WTC11 (cell line): ENCODE data around the gene ZNF75A.
A peak's percentile ranks its signal among the peaks of the same experiment; 100 is the strongest.

Experiments used
- GABPB1 ChIP-seq: sonication (generic); formaldehyde crosslinking; IDR thresholded peaks from 2 replicates; pipeline ENCODE4 v1.8.1; 2023; ENCODE audit warnings: mild to moderate bottlenecking, missing genetic modification reagents
- TCF7 ChIP-seq: sonication (generic); formaldehyde crosslinking; IDR thresholded peaks from 2 replicates; pipeline ENCODE4 v1.8.0; 2022; ENCODE audit warnings: mild to moderate bottlenecking, low read depth, missing genetic modification reagents, moderate library complexity

DNA sequence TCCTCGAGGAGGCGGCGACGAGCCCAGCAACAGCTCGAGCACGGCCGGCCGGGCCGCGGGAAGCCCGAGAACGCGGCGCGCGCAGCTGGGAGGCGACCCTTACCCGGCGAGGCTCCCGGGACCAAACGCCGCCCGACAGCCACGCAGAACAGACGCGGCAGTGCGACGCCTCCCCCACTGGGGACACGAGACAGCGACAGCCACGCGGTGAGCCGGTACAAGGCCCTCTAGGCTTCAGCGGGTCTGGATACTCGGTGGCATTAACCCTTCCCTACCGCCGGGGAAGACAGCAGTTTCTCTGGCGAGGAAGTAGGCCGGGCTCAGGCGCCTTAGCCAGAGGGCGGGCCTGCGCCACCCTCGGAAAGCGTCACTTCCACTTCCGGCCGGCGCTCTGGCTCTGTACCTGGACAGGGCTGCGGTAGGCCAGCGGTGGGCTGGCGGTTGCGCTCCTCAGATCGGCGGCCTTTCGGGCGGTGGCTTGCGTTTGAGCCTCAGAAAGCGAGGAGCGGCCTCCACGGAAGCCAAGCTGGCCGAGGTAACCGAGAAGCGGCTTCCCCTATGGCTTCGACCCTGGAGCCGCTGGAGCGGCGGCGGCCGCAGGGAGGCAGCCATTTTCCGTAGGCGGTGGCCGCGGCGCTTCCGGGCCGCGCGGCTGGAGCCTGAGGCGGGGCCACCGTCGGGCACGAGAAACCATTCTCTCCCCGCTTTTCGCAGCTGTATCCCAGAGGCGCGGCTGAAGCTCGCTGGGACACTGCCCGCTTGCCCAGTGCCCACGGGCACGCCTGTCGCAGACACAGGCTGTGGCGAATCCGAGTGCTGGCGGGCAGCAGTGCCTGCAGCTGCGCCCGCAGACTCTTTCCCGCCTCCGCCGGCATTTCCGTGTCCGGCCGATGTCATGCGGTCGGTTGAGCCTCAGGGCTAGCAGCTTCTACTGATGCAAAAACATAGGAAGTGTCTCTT lies at the start of gene ZNF75A, which contains the start of gene TIGD7:
- peak; percentile 52 for TF ChIP-seq GABPB1 (CRISPR knock-in tag)
- TF ChIP-seq TCF7 (CRISPR knock-in tag): peak; percentile 94
